ENCODE results near the gene FKBP8.

- TF ChIP-seq CTCF (optimal IDR thresholded peaks at IDR 0.05 in 1 of 3, IDR thresholded peaks at IDR 0.05 in 1 of 3, conservative IDR thresholded peaks at IDR 0.05 in 1 of 3; ENCODE audit: extremely low read depth in 1 of 3, insufficient read depth in 2 of 3, low read length in 3 of 3) = no peak
- no peak for TF ChIP-seq EZH2 (IDR thresholded peaks at IDR 0.05; ENCODE audit: low read length)
Measured at GRCh38 chr19:18526316-18526715, 17.1 kb downstream of the FKBP8 start.

Data from keratinocyte (primary cell).